Activated CD4-positive, alpha-beta T cell treated with anti-CD3 and anti-CD28 coated beads, Interleukin-2, Interleukin-6, amounts not matched to agents 100 ng/mL and 50 ng/mL, durations not matched to agents 16 hours and 8 hours (primary cell): ENCODE results near the gene RASGRF2.

ENCODE experiments used
- DNase-seq: peaks from one replicate; pipeline ENCODE4 v3.0.0-alpha.2; 2020

Gene RASGRF2

GRCh38 chr5:81212211-81212751 is 252.1 kb downstream of the RASGRF2 start:
- peak; percentile 51 for DNase-seq

- DNase-seq: no peak
Observed at GRCh38 chr5:81213070-81213469, 252.9 kb downstream of the RASGRF2 start.

- DNase-seq: peak; percentile 52
Observed at GRCh38 chr5:81214848-81215247, 254.7 kb downstream of the RASGRF2 start.

- DNase-seq: no peak
Observed at GRCh38 chr5:81216152-81216551, 256.0 kb downstream of the RASGRF2 start.

GRCh38 chr5:81219389-81219788 is 259.2 kb downstream of the RASGRF2 start:
- no peak for DNase-seq

- no peak for DNase-seq
Observed at GRCh38 chr5:81222285-81222684, 262.1 kb downstream of the RASGRF2 start.

- DNase-seq: no peak
Observed at GRCh38 chr5:81225463-81225862, 265.3 kb downstream of the RASGRF2 start.

- DNase-seq: no peak
Observed at GRCh38 chr5:81226286-81226685, 266.1 kb downstream of the RASGRF2 start.

- DNase-seq: no peak
Observed at GRCh38 chr5:81226949-81227348, 266.8 kb downstream of the RASGRF2 start.

GRCh38 chr5:81228084-81228483 is 267.9 kb downstream of the RASGRF2 start:
- no peak for DNase-seq

- DNase-seq: no peak
Observed at GRCh38 chr5:81230416-81230815, 270.3 kb downstream of the RASGRF2 start.

- DNase-seq: no peak
Observed at GRCh38 chr5:81232464-81233079, 272.4 kb downstream of the RASGRF2 start.

- no peak for DNase-seq
Observed at GRCh38 chr5:81233080-81233634, 273.0 kb downstream of the RASGRF2 start, which contains the start of gene CKMT2. TSS of gene CKMT2 (plus strand) at chr5:81233322. CDS start at chr5:81251133, 17,811 bp downstream.

GRCh38 chr5:81234299-81234698 is 274.1 kb downstream of the RASGRF2 start:
- DNase-seq: no peak

GRCh38 chr5:81234801-81235200 is 274.6 kb downstream of the RASGRF2 start:
- DNase-seq: no peak

- no peak for DNase-seq
Observed at GRCh38 chr5:81235287-81236072, 275.3 kb downstream of the RASGRF2 start.

GRCh38 chr5:81238460-81238859 is 278.3 kb downstream of the RASGRF2 start:
- no peak for DNase-seq

- DNase-seq: no peak
Observed at GRCh38 chr5:81239613-81240012, 279.4 kb downstream of the RASGRF2 start.

GRCh38 chr5:81241001-81241400 is 280.8 kb downstream of the RASGRF2 start:
- DNase-seq: no peak

GRCh38 chr5:81241961-81242648 is 281.9 kb downstream of the RASGRF2 start:
- DNase-seq: peak; percentile 15

- no peak for DNase-seq
Observed at GRCh38 chr5:81242906-81243436, 282.8 kb downstream of the RASGRF2 start.

GRCh38 chr5:81244451-81244850 is 284.3 kb downstream of the RASGRF2 start:
- DNase-seq: no peak

GRCh38 chr5:81245871-81246235 is 285.7 kb downstream of the RASGRF2 start:
- DNase-seq: no peak
